Peyer's patch (tissue), 4 donors: ENCODE measurements around the gene CCDC197.

Experiments used
- POLR2A ChIP-seq, 2 donors: fragments of 450-650 bp; IDR thresholded peaks; one replicate each; pipeline ENCODE4 v1.5.1; 2017; ENCODE audit warnings: antibody characterized with exemption in 2 of 2, mild to moderate bottlenecking in 2 of 2, moderate library complexity in 2 of 2
- TF ChIP-seq, protein P1 (sequence below), 6 experiments: fragments of 450-650 bp in 4 of 6; fragments of 200-600 bp in 2 of 6; sonication (generic) in 1 of 6; IDR thresholded peaks; one replicate each; pipeline ENCODE4 v1.5.1; 2017 to 2019; ENCODE audit warnings: antibody characterized with exemption in 6 of 6, mild to moderate bottlenecking in 3 of 6, moderate library complexity in 1 of 6

DNA sequence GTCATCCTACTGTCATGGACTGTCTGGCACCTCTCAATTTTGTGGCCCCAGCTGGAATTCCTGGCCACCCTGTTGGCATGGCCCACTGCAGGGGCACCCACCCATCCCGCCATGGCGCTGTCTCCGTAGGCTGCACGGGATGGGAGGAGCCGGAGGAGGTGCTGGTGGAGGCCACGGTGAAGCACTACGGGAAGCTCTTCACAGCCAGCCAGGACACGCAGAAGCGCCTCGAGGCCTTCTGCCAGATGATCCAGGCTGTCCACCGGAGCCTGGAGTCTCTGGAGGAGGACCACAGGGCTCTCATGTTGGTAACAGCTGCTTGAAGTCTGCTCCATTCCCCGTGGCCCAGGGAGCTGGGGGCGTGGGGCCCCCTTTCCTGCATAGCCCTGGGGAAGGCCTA lies 3.9 kb downstream of the CCDC197 start:
- TF ChIP-seq, protein P1, sequence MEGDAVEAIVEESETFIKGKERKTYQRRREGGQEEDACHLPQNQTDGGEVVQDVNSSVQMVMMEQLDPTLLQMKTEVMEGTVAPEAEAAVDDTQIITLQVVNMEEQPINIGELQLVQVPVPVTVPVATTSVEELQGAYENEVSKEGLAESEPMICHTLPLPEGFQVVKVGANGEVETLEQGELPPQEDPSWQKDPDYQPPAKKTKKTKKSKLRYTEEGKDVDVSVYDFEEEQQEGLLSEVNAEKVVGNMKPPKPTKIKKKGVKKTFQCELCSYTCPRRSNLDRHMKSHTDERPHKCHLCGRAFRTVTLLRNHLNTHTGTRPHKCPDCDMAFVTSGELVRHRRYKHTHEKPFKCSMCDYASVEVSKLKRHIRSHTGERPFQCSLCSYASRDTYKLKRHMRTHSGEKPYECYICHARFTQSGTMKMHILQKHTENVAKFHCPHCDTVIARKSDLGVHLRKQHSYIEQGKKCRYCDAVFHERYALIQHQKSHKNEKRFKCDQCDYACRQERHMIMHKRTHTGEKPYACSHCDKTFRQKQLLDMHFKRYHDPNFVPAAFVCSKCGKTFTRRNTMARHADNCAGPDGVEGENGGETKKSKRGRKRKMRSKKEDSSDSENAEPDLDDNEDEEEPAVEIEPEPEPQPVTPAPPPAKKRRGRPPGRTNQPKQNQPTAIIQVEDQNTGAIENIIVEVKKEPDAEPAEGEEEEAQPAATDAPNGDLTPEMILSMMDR (IDR thresholded peaks at IDR 0.05) = no peak
- TF ChIP-seq POLR2A (IDR thresholded peaks at IDR 0.05) = no peak
